Chondrocyte (in vitro differentiated cells): Measurements from ENCODE around the gene PRG3. TPM values are rescaled to one million over a fixed set of nuclear protein-coding genes. Genes with fewer than 3 reads are reported as not detected.

ENCODE experiments used
- DNase-seq: peaks from one replicate; pipeline ENCODE4 v3.0.0; 2021; ENCODE audit warnings: mixed read lengths, low spot score
- H3K27ac Mint-ChIP-seq: one replicate; pipeline ENCODE4 v1.8.0; 2021; ENCODE audit warnings: mild to moderate bottlenecking, moderate library complexity, mixed read lengths; ENCODE audit not compliant: unreplicated experiment
- H3K27me3 Mint-ChIP-seq: 2 replicates; pipeline ENCODE4 v1.8.0; 2021; ENCODE audit warnings: low read depth, mixed read lengths
- H3K36me3 Mint-ChIP-seq: 2 replicates; pipeline ENCODE4 v1.8.0; 2021; ENCODE audit warnings: low read depth, mixed read lengths
- H3K4me1 Mint-ChIP-seq: 2 replicates; pipeline ENCODE4 v1.8.0; 2021; ENCODE audit warnings: low read depth, mild to moderate bottlenecking, mixed read lengths
- H3K4me3 Mint-ChIP-seq: one replicate; pipeline ENCODE4 v1.8.0; 2021; ENCODE audit warnings: mild to moderate bottlenecking, moderate library complexity, mixed read lengths; ENCODE audit not compliant: unreplicated experiment
- H3K9me3 Mint-ChIP-seq: 2 replicates; pipeline ENCODE4 v1.8.0; 2021; ENCODE audit warnings: low read depth, mixed read lengths
- CTCF ChIP-seq: fragments of 200-600 bp; sonication (generic); IDR thresholded peaks from 2 replicates; pipeline ENCODE4 v1.5.0; 2021; ENCODE audit warnings: antibody characterized with exemption, mild to moderate bottlenecking, moderate library complexity
- total RNA-seq: library from RNA; stranded (reverse); gene quantifications from 3 replicates; pipeline ENCODE4 v1.2.1, GENCODE V29; 2021

Gene PRG3
- total RNA-seq, 1 donor from 2014 or later, result not detected

GRCh38 chr11:57416436-57416835 lies 35.5 kb upstream of the PRG3 start:
- Mint-ChIP-seq H3K9me3 (no peaks in the 10 kb centered on the region), H3K27me3 (no peaks in the 10 kb centered on the region), H3K4me1 (no peaks in the 10 kb centered on the region), H3K27ac (no peak overlapping the region), H3K4me3 (no peak overlapping the region), H3K36me3 (peaks cover 28% of the 10 kb centered on the region)
- DNase-seq, result no peak
- TF ChIP-seq CTCF, result no peak

- H3K36me3 Mint-ChIP-seq, result peaks cover 28% of the 10 kb centered on the region
These were observed 33.8 kb upstream of the PRG3 start for GRCh38 chr11:57414612-57415212.

GRCh38 chr11:57413681-57414080 lies 32.7 kb upstream of the PRG3 start:
- H3K9me3 Mint-ChIP-seq, result no peaks in the 10 kb centered on the region
- TF ChIP-seq CTCF, result no peak
- H3K36me3 Mint-ChIP-seq, result peaks cover 28% of the 10 kb centered on the region
- H3K27ac Mint-ChIP-seq, result no peak overlapping the region
- no peaks in the 10 kb centered on the region for H3K27me3 Mint-ChIP-seq
- H3K4me3 Mint-ChIP-seq, result no peak overlapping the region
- no peak for DNase-seq
- H3K4me1 Mint-ChIP-seq, result peaks cover 4% of the 10 kb centered on the region

More at GRCh38 chr11:57414612-57415212, 33.8 kb upstream of the PRG3 start:
- no peak overlapping the region for H3K4me3 Mint-ChIP-seq
- DNase-seq, result no peak
- no peak overlapping the region for H3K27ac Mint-ChIP-seq
- peaks cover 4% of the 10 kb centered on the region for H3K4me1 Mint-ChIP-seq
- no peaks in the 10 kb centered on the region for H3K9me3 Mint-ChIP-seq
- TF ChIP-seq CTCF, result no peak
- H3K27me3 Mint-ChIP-seq, result no peaks in the 10 kb centered on the region

GRCh38 chr11:57410287-57410686 lies 29.3 kb upstream of the PRG3 start:
- Mint-ChIP-seq H3K36me3 (peaks cover 26% of the 10 kb centered on the region), H3K9me3 (no peaks in the 10 kb centered on the region)

More at GRCh38 chr11:57410287-57410686, 29.3 kb upstream of the PRG3 start:
- TF ChIP-seq CTCF, result no peak
- no peak overlapping the region for H3K27ac Mint-ChIP-seq
- H3K4me3 Mint-ChIP-seq, result no peak overlapping the region
- peaks cover 4% of the 10 kb centered on the region for H3K4me1 Mint-ChIP-seq
- no peaks in the 10 kb centered on the region for H3K27me3 Mint-ChIP-seq
- DNase-seq, result no peak
